A673 (cell line): Measurements from ENCODE around the gene SEMA3A.

Experiments used
- CTCF ChIP-seq: fragments of 300-800, 200-600 bp; sonication (generic); conservative IDR thresholded peaks from 2 replicates; pipeline ENCODE4 v1.5.1; 2017; ENCODE audit warnings: low read depth, mild to moderate bottlenecking, antibody characterized with exemption, low read length, moderate library complexity, mixed read lengths
- EZH2 ChIP-seq: fragments of 200-600 bp; sonication (generic); IDR thresholded peaks from 2 replicates; pipeline ENCODE4 v1.6.1; 2017; ENCODE audit warnings: borderline replicate concordance, low read depth, mild to moderate bottlenecking, mixed read lengths, antibody characterized with exemption, low read length; ENCODE audit not compliant: poor library complexity, severe bottlenecking

GRCh38 chr7:84237533-84238173, 43.1 kb upstream of the SEMA3A start:
- no peak for TF ChIP-seq CTCF
- no peak for TF ChIP-seq EZH2
